NCI-H345 treated with DMSO at 0.1 percent for 48 hours (cell line): Measurements from ENCODE around the gene ARHGEF4.
A peak's percentile ranks its signal among the peaks of the same experiment; 100 is the strongest.

Source experiments
- DNase-seq: peaks from one replicate; lab custom pipeline; 2025; ENCODE audit not compliant: unreplicated experiment; lab: John Stamatoyannopoulos, UW

ARHGEF4 gene

DNA sequence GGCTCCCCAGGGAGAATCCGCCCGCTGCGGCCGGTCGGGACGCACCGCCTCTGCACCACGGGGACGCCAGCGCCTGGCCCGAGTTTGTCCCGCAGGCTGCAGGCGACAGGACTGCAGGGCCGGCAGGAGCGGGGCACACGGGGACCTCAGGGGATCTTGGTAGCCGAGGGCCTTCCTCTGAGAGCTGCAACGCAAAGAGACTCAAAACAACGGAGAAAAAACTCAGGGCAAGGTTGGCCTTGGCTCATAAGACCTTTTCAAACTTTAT lies 79.7 kb downstream of the ARHGEF4 start:
- DNase-seq, result no peak

DNA sequence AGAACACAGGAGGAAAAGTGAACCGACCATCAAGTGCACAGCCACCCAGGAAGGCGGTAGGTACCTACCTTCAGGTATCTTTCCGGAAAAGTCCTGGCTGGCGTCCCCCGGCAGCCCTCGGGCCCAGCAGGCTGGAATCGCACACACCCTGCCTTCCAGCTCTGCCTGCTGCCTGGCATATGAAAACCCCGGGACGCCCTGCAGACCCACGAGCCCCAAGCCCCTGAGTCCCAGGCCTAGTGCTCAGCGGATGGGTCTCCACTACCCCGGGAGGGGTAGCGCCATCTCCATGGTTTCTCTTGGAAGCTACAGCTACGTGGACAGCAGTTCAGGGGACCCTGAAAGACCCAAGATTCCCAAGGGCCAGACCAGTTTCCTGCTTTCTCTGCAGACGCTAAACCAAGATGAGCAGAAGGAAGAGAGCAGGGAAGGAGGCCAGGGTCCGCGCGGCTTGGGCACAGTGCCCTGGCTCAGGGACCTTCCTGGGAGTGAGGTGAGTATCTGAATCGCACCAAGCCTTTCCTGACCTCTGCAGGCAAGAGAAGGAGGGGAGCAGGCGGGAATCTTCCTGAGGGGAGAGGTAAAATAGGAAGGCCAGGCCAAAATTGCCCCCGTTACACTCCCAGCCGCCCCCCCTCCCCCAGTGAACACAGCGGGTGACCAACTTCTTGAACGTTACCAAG lies 80.4 kb downstream of the ARHGEF4 start:
- DNase-seq, result no peak

DNA sequence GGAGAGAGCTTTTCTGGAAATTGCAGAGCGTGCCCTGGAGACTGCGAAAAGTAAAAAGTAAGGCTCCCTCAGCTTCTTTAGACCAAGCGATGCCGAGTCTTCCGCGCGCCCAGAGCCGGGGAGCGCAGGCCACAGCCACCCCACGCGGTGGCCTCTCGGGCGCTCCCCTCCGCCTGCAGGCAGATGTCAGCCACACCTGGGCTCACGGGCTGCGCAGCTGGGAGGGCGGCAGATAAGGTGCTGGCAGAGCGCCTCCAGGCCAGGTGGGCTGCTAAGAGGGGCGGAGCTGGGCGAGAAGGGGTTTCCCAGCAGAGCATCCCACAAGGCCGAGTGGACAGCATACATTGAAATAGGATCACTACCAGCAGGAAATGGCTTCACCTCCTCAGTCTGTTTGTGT lies 81.7 kb downstream of the ARHGEF4 start:
- no peak for DNase-seq

DNA sequence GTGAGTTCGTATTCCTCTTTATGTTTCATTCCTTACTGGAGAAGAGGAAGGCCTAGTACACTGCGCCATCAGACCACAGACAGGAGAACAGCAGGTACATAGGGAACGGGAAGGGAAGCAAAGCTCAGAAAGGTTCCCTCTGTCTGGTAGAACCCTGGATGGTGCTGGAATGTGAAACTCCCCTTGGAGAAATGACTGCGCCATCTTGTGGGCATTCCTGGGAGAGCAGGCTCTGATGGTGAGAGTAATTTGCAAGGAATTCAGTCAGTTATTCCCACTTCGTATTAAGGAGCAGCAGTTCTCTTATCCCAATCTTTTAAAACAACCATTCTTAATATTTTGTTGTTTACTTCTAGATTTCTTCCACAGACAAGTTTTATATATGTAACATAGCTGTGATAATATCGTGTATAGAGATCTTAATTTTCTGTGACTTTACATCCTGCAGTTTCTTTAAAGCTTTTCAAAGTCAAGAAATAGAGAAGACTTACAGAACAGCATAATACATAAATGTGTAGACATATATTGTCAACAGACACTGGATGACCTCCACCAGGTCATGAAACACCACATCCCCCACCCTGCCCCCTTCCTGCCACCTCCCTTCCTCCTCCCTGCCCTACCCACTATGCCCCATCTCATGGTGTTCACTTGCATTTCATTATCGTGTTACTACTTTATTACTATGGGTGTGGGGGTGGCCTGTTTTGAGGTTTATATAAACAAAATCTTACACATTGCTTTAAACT lies 83.9 kb downstream of the ARHGEF4 start:
- peak; percentile 33 for DNase-seq

DNA sequence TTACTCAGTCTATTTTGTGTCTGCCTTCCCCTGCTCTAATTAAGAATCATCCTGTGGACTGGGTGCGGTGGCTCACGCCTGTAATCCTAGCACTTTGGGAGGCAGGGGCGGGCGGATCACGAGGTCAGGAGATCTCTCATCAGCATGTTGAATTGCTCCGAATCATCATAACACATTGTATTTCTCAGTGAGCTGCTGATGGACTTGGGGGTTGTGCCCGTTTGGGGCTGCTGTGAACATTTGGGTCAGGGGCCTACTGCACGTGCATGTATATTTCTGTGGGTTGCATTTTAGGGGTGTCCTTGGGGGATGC lies 84.4 kb downstream of the ARHGEF4 start:
- DNase-seq, result no peak

DNA sequence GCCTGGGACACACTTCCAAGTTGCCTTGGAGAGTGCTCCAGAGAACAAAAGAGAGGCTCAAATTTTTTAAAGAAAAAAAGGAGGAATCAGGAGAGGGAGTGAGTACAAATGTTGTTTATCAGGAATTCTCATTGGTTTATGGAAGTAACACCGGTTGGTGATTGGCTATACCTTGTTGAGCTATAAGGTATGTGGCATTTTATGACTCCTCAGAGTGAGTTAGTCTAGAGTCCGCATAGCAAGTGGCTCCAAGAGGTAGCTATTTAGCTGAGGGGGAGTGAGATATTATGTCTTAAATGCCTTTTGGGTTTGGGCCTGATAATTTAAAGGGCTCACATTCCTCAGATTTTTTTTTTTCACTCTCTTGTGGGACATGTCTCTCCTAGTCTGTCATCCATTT lies 85.7 kb downstream of the ARHGEF4 start:
- DNase-seq, result no peak

DNA sequence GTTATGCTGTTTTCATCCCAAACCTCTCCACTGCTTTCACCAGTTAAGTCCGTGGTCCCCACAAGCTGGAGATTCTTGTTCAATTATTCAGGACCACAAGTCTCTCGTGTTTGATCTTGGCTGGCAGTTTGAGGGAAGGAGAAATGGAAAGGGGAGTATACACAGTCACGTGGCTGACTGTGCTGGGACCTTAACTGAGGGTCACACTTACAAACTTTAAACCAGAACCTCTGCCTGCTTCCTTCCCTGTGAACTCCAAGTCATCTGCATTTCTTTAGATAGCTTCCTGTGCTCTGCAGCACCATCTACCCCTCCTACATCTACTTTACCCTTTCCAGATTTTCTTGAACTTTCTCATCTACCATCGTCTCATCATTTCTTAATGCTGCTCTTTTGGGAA lies 91.7 kb downstream of the ARHGEF4 start:
- no peak for DNase-seq

DNA sequence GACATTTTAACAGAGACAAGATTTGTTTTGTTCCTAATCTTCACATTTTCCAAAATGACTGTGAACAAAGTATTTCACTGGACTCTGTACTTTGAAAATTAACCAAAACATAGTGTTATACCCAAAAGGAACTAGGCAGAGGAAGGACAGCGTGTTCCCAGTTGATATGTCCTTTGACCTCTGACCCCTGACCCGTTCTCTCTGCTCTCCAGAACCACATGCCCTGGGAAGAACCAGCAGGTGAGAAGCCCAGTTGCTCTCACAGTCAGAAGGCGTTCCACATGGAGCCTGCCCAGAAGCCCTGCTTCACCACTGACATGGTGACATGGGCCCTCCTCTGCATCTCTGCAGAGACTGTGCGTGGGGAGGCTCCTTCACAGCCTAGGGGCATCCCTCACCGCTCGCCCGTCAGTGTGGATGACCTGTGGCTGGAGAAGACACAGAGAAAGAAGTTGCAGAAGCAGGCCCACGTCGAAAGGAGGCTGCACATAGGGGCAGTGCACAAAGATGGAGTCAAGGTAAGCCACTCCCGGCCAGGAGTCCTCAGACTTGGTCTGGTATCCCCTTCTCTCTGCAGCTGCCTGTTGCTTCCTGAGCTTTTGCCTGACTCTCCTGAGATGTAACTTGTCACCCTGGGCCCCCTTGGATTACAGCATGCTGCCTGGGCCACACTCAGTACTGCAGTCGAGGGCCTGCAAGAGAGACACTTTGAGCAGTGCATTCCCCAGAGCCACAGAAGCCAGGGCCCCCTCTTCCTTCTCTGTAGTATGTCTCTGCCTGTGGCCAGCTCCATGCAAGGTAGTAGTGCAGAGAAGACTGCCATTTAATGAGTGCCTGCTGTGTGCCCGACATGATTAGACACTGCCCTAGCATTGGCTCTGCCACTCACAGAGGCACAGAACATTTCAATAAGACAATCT lies 94.3 kb downstream of the ARHGEF4 start:
- no peak for DNase-seq

DNA sequence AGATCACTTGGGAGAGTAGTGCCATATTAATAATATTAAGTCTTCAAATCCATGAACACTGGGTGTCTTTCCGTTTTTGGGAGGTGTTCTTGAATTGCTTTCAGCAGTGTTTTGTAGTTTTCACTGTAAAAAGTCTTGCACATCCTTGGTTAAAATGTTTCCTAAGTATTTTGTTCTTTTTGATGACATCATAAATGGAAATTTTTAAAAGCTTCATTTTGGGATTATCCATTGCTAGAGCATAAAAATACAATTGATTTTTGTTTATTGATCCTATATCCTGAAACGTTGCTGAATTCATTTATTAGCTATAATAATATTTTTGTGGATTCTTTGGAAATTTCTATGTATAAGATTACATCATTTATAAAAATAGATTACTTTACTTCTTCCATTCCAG lies 96.8 kb downstream of the ARHGEF4 start:
- no peak for DNase-seq

DNA sequence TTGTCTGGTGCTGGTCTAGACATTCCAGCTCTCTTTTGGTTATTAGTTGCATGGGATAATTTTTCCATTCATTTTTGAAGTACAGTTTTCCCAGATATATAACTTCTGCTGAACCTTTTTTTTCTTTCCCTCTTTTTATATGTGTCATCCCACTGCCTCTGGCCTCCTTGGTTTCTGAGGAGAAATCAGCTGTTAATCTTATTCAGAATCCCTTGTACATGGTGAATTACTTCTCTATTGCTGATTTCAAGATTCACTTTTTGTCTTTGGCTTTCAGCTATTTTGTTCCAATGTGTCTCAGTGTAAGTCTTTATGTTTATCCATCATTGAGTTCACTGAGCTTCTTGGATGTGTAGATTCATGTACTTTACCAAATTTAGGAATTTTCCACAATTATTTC lies 99.7 kb downstream of the ARHGEF4 start:
- DNase-seq, result no peak

DNA sequence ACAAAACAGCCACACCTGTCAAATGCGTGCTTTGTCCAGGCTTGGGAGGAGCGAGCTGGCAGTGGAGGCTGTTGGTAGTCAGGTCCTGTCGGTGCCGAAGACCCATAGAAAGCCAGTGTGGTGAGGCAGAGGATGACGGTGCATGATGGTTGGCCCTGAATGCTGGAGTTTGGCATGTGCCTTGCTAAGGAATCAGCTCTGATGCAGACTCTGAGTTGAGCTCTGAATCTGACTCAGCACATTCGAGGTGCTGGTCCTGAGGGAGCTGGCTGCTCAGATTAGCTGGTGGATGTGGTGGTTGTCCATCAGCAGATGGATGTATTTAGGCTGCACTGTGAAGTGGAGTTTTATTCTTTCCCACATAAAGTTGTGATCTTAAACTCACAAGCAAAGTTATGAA lies 111.3 kb downstream of the ARHGEF4 start:
- DNase-seq, result no peak

DNA sequence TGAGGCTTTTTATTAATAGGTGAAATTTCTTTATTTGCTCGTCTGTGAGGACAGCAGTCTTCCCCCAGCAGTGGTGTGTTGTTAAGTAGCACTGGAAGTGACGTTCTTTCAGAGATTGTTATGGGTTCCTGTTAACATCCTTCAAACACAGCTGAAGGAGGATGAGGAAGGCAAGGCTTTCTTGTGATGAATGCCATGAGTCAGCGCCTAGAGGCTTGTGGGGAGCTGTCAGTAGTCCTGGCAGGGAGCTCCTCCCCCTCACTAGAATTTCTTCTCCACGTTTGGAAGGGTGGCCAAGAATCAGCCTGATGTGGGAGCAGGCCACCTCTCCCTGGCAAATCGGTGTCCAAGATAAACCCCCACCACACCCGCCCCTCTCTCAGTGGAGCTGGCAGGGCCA lies 113.2 kb downstream of the ARHGEF4 start:
- no peak for DNase-seq

DNA sequence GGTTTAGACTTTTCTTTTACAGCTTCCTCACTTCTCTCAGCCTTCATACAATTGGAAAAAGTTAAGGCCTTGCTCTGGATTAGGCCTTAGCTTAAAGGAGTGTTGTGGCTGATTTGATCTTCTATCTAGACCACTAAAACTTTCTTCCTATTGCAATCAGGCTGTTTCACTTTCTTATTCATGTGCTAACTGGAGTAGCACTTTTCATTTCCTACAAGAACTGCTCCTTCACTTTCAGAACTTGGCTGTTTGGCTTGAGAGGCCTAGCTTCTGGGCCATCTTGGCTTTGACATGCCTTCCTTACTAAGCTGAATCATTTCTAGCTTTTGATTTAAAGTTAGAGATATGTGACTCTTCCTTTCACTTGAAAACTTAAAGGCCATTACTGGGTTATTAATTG lies 114.3 kb downstream of the ARHGEF4 start:
- no peak for DNase-seq

DNA sequence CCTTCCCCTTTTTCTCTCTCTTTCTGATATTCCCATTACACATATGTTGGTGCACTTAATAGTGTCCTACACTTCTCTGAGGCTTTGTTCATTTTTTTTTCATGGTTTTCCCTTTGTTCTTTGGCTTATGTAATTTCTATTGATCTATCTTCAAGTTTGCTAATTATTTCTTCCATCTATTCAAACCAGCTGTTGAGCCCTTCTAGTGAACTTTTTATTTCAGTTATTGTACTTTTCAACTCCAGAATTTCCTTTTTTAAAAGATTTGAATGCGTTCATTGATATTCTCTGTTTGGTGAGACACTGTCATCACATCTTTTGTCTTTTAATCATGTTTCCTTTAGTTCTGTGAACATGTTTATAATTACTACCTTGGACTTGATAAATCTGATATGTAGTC lies 118.2 kb downstream of the ARHGEF4 start:
- no peak for DNase-seq

DNA sequence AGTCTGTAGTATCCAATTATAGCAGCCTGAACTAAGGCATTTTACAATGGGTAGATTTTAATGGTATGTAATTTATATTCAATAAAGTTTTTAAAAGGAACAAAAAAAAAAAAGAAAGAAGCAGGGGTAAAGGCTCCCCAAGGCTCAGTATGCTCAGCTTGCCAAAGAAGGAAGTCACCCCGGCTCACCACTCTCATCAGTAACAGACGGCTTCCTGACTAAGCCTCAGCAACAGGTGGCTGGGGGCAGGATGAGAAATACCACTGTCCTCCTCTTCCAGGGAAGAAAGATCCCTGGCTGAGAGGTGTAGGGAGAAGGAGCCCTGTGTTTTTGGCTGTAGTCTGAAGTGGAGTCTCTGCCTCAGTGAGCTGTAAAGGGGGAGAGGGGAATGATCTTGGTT lies 121.2 kb downstream of the ARHGEF4 start:
- no peak for DNase-seq

DNA sequence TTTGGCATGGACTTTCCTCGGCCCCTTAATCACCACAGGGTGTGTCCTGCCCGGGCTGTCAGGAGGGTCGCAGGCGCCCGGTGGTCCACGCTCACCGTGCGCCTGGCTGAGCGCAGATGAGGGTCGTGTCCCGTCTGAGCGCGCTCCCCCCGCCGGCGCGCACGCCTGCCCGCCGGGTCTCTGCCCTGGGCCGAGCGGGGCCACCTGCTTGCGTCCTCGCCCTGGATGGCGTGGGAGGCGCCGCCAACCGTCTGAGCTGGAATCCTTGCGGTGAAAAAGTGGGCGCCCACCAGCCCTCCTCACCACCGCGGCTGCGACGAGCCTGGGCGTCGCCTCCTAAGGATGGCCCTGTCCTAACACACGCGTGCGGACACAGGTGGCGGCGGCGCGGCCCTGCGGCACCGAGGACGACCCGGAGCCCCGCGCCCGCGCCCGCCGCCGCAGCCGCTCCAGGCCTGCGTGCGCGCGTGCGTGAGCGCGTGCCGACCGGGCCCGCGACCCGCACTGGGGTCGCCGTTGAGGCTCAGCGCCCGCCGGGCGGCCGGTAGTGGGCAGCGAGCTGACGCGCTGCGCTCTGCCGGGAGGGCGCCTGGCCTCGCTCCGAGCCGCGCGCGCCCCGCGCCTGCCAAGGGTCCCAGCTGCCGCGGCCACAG lies 126.6 kb downstream of the ARHGEF4 start:
- no peak for DNase-seq

DNA sequence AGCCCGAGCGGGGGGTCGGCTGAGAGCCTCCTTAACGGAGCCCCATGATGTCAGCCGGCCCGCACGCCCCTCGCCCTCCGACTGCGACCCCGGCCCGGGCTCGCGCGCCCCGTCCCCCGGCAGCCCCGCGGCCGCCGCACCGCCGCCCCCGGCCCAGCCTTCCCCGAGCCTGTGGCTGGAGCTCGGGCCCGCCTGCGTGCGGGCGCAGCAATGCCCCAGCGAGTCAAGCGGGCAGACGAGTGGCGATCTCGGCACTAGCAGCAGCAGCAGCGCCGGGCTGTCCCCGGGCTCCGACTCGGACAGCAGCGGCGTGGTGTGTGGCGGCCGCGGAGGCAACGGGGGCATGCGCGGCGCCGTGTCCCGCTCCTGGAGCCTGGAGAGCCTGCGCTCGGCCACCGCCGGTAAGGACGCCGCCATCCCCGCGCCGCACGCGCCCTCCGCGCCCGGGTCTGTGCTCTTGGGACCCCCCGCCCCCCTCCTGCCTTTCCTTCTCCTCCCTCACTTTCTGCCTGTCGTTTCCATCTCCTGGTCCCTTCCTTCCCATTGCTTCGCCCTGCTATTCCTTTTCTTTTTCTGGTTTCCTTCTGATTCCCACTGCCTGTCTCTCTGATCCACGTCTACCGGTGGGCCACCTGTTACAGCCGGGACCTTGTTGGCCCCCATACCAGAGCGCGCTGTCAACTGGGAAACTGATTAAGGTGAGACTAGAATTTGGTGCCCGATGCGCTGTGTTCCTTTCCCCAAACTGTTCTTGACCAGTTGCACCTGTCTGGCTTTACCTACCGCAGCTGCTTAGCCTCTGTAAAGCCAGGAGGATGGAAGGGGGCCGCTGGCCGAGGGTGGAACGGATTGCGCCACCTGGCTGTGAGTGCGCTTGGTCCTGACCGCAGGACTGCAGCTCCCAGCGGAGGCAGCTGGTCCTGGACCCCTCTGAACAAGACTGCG lies 127.4 kb downstream of the ARHGEF4 start:
- peak; percentile 47 for DNase-seq

DNA sequence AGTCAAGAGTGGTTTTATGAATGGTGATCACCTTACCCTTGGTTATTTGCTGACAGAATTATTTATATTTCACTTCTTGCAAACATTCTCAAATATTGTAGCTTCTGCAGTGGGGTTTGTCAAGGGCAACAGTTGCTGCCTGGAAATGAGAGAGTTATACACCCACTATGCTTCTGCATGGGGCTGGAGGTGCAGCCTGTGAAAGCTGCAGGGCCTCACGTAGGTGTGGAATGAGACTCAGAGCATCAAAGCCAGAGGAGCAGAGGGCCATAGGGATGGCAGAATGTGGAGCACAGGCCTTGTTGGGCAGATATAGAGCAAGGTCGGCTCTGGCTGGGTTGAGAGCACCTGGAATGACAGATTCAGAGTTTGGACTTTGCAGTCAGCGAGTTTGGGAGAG lies 128.2 kb downstream of the ARHGEF4 start:
- DNase-seq, result no peak

DNA sequence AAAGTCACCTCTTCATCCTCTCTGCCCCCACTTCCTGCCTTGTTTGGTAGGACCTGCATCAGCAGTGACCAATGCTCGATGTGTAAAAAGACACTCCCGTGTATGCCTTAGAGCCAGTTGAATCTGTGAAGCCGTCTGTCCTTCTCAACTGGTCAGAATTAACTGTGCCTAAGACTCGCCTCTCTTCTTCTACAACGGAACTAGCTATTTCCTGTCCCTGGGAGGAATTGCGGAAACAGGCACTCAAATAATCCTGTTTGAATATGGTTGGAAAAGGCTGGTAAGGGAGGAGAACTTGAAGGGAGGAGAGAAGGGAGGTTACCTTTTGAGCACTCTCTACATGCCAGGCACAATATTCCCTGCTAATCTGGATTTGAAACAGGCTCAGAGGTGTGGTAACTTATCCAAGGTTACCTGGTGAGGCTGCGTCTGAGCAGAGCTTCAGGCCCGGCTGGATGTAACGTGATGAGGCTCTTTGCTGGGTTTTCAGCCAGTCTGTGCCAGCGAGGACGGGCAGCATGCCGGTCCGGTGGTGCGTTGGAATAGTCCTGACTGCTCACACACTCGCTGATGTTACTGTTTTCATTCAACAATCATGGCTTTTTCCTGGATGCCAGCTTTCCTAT lies 129.5 kb downstream of the ARHGEF4 start:
- DNase-seq, result no peak

DNA sequence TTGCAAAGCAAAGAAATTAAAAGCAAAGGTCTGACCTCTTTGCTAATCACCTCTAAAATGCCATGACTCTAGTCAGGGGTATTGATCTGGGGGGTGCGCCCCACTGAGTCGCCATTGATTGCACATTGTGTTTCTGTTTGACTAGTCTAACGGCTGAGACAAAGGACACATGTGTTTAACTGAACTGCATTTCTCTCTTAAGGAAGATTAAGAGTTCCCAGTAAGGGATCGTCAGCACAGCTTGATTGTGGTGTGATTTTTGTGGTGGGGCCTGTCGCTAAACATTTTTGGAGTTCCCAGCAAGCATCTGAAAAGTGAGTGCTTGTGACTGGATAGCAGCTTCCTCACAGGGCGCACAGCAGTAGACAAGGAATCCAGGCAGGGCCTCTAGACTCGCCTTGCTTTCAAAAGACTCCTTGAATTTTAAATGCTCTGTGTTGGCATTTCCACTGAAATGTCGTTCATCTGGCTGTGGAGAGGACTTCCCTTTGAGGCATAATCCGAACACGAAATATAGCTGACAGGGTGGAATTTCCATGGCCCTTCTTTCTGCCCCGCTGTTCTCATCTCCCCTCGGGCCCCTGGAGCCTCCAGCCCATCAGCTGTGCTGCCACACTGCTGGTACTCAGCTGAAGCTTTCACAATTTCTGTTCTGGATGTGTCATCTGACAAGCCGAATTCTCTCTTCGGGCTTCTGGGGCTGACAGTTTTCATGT lies 130.2 kb downstream of the ARHGEF4 start:
- DNase-seq, result no peak
